AG10803 (cell line): ENCODE results near the gene MRTO4.
"Not testable (repeated sequence)": the region's sequence is repeated elsewhere in the genome, so short reads cannot be mapped to it uniquely, and the experiment has no call there.

Source experiments
- DNase-seq: peaks from one replicate; pipeline ENCODE4 v3.0.0; 2010; ENCODE audit warnings: low read depth
- H3K4me3 ChIP-seq: 2 replicates; pipeline ENCODE4 v1.5.1; 2011; ENCODE audit warnings: mild to moderate bottlenecking, low read length, control low read depth
- CTCF ChIP-seq: conservative IDR thresholded peaks from 2 replicates; pipeline ENCODE4 v1.5.1; 2011; ENCODE audit warnings: mild to moderate bottlenecking, low read length, control low read depth, inconsistent platforms

The MRTO4 gene

GRCh38 chr1:19274636-19275035 is 23.0 kb downstream of the MRTO4 start:
- H3K4me3 ChIP-seq = no peak overlapping the region
- no peak for DNase-seq
- no peak for TF ChIP-seq CTCF

GRCh38 chr1:19283891-19284290 is 32.3 kb downstream of the MRTO4 start:
- DNase-seq = no peak

GRCh38 chr1:19284881-19285280 is 33.3 kb downstream of the MRTO4 start:
- DNase-seq = no peak
- H3K4me3 ChIP-seq = no peak overlapping the region
- TF ChIP-seq CTCF = no peak

More at GRCh38 chr1:19283891-19284290, 32.3 kb downstream of the MRTO4 start:
- TF ChIP-seq CTCF = no peak
- no peak overlapping the region for H3K4me3 ChIP-seq

GRCh38 chr1:19285366-19285765 is 33.8 kb downstream of the MRTO4 start:
- not testable (repeated sequence) for DNase-seq, H3K4me3 ChIP-seq

GRCh38 chr1:19285807-19286206 is 34.2 kb downstream of the MRTO4 start:
- not testable (repeated sequence) for DNase-seq, H3K4me3 ChIP-seq

GRCh38 chr1:19287436-19288185 is 36.0 kb downstream of the MRTO4 start:
- no peak for DNase-seq
- no peak for TF ChIP-seq CTCF
- no peak overlapping the region for H3K4me3 ChIP-seq

- H3K4me3 ChIP-seq = peak within 1 kb of the TSS; percentile 58
- DNase-seq = peak; percentile 11
Measured at GRCh38 chr1:19288324-19289241, 37.0 kb downstream of the MRTO4 start, which contains the start of gene AKR7A3. Gene AKR7A3 (minus strand): TSS chr1:19288770. CDS start chr1:19288709, 61 bp downstream.

- H3K4me3 ChIP-seq = peak overlapping the region; percentile 58
- no peak for TF ChIP-seq CTCF
- DNase-seq = no peak
Measured at GRCh38 chr1:19289244-19289643, 37.6 kb downstream of the MRTO4 start.
